ENCODE data around the gene DENND6A.
A peak's percentile ranks its signal among the peaks of the same experiment; 100 is the strongest.
"Not testable (repeated sequence)": the region's sequence is repeated elsewhere in the genome, so short reads cannot be mapped to it uniquely, and the experiment has no call there.

The DENND6A gene

GRCh38 chr3:57694146-57694545, 1.3 kb upstream of the DENND6A start:
- no peak for DNase-seq

DNA sequence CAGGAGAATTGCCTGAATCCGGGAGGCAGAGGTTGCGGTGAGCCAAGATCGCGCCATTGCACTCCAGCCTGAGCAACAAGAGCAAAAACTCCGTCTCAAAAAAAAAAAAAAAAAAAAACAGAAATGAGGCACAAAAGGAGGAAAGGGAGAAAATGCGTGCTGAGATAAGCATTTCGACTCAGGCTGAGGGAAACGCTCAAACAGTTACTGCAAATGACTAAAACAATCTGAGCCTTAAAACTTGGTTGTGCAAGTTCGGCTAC, 813 bp downstream of the DENND6A start:
- DNase-seq: not testable (repeated sequence)

GRCh38 chr3:57691411-57692132, 1.3 kb downstream of the DENND6A start:
- peak in 1 of 14 donors; percentile 4 for DNase-seq

GRCh38 chr3:57689367-57690053, 3.4 kb downstream of the DENND6A start:
- DNase-seq: no peak

GRCh38 chr3:57688291-57688690, 4.6 kb downstream of the DENND6A start:
- no peak for DNase-seq

GRCh38 chr3:57683286-57683685, 9.6 kb downstream of the DENND6A start:
- DNase-seq: no peak

DNA sequence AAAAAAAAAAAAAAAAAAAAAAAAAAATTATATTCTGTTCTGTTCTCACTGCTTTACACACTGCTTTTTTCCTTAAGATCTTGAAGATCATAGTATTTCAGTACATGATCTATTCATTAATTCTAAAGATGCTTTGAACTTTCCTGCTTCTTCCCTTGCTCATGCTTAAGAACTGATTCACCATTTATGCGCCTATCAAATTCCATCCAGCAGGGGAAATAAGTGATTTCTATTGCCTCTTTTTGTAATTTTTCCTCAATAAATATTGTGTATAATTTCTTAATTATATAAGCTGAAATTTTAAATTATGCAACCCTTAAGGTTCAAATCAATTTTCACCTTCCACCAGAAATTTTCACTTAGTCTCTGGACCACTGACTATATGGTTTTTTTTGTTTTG, 10.6 kb downstream of the DENND6A start:
- DNase-seq: no peak

DNA sequence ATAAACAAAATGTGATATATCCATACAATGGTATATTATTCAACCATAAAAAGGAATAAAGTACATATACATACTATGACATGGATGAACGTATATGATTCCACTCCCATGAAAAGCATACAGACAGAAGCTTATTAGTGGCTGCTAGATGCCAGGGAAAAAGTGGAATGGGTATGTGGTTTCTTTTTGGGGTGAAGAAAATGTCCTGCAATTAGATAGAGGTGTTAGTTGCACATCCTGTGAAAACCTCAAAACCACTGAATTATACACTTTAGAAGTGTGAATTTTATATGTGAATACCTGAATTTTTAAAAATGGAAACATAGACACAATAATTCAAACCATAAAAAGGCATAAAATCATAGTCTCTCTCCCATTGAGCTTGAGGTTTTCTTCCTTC, 11.2 kb downstream of the DENND6A start:
- no peak for DNase-seq

DNA sequence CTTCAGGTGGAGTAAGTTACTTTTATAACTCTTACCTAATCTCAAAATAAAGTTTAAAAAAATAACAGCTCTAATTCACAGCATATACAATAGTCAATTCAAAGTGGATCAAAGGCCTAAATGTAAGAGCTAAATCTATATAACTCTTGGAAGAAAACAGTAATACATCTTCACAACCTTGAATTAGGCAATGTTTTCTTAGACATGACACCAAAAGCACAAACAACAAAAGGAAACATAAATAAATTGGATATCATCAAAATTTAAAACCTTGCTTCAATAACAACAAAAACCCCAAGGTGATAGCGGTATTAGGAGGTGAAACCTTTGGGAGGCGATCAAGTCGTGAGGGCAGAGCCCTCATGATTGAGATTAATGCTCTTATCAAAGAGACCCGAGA, 12.8 kb downstream of the DENND6A start:
- DNase-seq: no peak

DNA sequence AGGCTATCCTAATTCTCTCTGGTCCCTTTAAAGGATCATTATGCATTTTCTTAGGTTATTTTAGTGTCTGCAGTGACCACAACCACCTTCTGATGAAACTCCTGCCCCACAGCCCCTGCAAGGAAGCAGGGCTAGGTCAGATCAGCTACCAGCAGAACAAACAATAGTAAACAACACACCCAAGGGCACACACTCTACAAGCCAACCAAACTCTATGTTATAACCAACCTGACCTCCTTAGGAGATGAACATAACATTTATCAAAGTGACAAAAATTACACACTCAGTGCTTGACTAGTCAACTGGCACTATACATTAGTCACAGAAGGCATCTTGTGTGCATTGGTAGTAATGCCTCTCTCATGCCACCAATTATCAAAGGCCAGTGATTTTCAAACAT, 17.3 kb downstream of the DENND6A start:
- DNase-seq: no peak

- no peak for DNase-seq
Observed at GRCh38 chr3:57673156-57673555, 19.7 kb downstream of the DENND6A start.

DNA sequence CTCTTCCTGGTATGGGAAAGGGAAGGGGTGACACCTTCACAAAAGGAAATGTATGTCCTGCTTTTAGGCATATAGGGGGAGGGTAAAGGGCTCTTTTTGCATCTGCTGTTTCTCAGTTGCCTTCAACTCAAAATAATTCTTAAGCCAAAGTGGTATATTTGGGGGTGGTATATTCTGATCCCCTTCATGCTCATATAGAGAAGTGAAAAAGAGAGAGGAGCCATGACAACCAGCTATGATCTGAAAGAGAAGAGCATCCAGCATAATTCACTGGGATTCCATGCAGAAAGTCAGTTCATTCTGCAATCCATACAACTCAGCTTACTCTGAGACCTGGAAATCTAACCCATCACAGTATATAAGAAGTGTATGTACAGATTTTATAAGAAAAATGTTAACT, 22.3 kb downstream of the DENND6A start:
- DNase-seq: no peak

- no peak for DNase-seq
Observed at GRCh38 chr3:57661404-57661803, 31.5 kb downstream of the DENND6A start.

DNA sequence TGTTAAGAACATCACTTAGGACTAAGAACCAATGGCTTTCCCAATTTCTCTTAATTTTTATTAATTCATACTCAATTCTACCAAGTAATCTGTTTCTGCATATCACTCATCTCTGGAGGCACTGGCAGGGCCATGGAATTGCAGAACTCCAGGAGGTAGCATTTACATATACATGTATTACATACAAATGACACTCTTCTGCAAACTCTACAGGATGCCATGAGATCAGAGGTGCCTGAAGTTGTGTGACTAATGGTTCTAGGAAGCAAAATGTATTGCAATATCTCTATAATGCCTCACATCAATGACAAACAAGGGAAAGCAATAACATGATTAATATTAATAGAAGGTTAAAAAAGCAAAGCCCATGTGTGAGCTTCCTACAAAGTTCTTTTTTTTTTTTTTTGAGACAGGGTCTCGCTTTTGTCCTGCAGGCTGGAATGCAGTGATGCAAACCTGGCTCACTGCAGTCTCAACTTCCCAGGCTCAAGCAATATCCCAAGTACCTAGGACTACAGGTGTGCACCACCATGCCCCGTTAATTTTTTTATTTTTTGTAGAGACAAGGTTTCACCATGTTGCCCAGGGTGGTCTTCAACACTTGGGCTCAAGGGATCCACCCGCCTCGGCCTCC, 33.0 kb downstream of the DENND6A start:
- DNase-seq: no peak

DNA sequence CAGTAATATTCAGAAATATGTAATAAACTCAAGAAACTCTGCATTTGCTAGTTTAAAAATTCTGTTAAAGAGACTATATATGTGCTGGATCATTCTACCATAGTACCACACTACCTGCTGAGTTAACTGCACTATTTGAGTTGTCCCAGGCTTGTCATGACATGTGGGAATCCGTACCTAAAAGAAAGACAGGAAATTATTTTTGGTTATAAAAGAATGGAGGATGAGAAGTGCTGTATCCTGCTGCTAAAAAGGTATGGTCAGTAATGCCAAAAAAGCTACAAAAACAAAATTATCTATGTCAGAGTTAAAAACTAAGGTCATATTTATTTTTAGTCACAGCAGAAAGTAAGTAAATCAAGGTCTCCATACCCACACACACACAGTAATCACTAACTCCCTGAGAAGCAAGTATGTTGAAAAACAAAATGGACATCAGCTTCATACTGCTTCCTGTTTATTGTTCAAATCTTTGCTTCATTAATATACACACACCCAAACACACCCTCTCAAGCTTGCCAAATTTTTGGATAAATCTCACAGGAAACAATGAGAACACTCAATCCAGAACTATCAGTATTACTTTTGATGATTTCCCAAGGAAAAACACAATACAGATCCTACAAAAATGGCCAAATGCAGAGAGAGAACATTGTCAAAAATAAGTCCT, 33.7 kb downstream of the DENND6A start:
- DNase-seq: no peak

GRCh38 chr3:57658536-57658935, 34.3 kb downstream of the DENND6A start:
- no peak for DNase-seq

DNA sequence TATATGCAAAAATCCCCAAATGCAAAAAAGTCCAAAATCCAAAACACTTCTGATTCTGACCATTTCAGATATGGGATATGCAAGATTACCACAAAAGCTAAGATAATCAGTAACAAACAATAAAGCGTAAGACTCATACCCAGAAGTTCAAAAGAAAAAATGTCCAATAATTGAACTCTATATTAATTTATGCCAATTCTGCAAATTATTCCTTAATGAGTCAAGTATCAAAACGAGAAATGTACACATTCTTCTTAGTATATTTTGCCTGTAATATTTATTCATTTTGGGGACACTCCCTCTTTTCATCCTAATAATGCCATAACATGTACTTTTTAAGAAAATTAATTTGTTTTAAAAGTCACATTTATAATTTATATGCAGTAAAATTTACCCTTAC, 37.1 kb downstream of the DENND6A start:
- DNase-seq: no peak

- DNase-seq: no peak
Observed at GRCh38 chr3:57654267-57654666, 38.6 kb downstream of the DENND6A start.

DNA sequence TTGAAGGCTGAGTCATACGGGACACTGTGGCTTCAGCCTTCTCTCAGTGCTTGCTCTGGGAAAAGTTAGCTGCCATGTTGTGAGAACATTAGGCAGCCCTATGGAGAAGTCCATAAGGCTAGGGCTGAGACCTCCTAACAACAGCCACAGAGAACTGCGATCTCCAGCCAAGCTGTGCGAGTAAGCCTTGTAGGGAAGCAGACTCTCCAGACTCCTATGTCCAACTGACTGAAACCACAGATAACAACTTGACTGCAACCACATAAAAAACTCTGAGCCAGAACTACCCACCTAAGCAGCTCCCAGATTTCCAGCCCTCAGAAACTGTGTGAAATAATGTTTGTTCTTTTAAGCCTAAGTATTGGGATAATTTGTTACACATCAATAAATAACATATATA, 40.7 kb downstream of the DENND6A start:
- DNase-seq: no peak

DNA sequence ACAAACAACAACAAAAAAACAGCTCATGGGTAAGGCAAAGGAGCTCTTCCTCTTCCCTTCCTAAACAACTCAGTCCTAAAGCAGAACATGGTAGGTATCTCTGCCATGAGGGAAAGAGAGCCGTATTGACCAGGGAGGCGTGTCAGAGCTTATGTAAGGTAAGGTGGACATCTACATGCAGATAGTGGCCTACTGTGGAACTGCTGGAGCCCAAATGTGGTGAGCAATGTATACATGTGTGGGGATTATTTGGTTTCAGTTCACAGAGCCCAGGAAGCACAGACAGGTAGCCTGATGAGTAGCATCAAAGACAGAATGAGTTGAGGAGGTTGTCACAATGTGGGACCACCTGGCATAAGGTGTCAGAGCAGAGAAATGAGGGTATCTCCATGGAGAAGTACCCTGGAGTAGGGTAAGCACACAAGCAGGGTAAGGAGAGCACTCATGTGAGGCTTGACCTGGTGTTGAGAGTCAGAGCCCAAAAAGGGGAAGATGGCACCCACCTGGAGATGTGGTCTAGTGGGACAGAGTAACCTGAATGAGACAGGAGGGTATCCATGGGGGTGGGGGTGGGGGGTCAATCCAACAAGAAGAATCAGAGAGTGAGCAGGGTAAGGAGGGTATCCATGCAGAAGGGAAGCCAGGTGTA, 45.5 kb downstream of the DENND6A start:
- DNase-seq: no peak

- no peak for DNase-seq
Observed at GRCh38 chr3:57646723-57647122, 46.2 kb downstream of the DENND6A start.

- DNase-seq: no peak
Observed at GRCh38 chr3:57644740-57645139, 48.1 kb downstream of the DENND6A start.

- DNase-seq: no peak
Observed at GRCh38 chr3:57637391-57637790, 55.5 kb downstream of the DENND6A start.

Measured in C1 segment of cervical spinal cord (tissue), 14 donors.